ENCODE measurements around the gene SLC34A3. TPM values are rescaled to one million over a fixed set of nuclear protein-coding genes. Genes with fewer than 3 reads are reported as not detected.
A peak's percentile ranks its signal among the peaks of the same experiment; 100 is the strongest.
"Not testable (repeated sequence)": the region's sequence is repeated elsewhere in the genome, so short reads cannot be mapped to it uniquely, and the experiment has no call there.

SLC34A3 gene
- polyA plus RNA-seq, 2 of the 4 experiments (the other 2 are of a cell fraction): 0.05 TPM; not detected in 1

DNA sequence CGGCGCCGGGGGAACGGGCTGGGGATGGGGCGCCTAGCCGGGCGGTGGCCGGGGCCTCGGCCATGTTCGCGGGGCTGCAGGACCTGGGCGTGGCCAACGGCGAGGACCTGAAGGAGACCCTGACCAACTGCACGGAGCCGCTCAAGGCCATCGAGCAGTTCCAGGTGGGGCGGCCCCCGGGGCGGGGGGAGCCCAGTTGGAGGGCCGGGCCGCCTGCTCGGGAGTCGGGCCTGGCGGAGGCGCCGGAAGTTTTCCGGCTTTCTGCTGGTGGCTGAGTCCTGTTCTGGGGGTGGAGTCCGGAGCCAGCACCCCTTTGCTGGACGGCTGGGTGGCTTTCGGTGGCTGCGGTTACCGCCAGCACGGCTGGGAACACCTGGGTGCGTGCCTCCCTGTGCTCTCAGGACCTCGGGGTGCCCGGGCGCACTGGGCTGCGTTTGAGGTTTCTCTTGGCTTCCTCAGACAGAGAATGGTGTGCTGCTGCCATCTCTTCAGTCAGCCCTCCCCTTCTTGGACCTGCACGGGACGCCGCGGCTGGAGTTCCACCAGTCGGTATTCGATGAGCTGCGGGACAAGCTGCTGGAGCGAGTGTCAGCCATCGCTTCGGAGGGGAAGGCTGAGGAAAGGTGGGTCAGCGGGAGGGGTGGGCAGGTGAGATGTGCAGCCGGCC is 24.9 kb downstream of the SLC34A3 start:
- FAIRE-seq: no peak
- TF ChIP-seq, protein P1, sequence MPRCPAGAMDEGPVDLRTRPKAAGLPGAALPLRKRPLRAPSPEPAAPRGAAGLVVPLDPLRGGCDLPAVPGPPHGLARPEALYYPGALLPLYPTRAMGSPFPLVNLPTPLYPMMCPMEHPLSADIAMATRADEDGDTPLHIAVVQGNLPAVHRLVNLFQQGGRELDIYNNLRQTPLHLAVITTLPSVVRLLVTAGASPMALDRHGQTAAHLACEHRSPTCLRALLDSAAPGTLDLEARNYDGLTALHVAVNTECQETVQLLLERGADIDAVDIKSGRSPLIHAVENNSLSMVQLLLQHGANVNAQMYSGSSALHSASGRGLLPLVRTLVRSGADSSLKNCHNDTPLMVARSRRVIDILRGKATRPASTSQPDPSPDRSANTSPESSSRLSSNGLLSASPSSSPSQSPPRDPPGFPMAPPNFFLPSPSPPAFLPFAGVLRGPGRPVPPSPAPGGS (IDR thresholded peaks at IDR 0.05): no peak
- TF ChIP-seq KDM5A (IDR thresholded peaks at IDR 0.05) (peak; percentile 60; the same call in 1 of the 2 replicates), JUN (IDR thresholded peaks at IDR 0.05) (peak in 1 of 2 experiments; percentile 14; a peak in 2 of 5 replicates)

DNA sequence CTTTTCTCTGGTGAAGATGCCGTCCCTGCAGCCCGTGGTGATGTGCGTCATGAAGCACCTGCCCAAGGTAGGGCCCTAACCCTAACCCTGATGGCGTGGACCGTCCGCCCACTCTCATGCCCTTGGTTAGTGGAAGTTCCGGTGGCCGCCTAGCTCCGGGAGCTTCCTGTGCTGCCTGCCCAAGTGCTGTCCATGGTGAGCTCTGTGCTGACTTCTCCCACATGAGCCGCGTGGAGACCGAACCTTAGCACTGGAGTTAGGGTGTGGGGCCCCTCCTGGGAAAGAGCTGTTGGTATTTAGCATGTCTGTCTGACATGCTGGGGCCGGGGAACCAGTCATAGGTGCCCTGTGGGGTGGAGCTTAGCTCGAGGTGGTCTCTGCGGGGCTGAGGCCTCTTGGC is 25.7 kb downstream of the SLC34A3 start:
- FAIRE-seq (no peak), ATAC-seq (no peak), DNase-seq (ENCODE audit: low read depth in 1 of 2, low spot score in 1 of 2) (no peak)
- whole genome bisulfite sequencing (ENCODE audit: missing lambda C conversion rate): 89% methylated on average over 14 of the region's 15 CpGs
- CTCF ChIA-PET: interaction anchor here (0.6 to 17.1 kb wide), 7 partner anchors 10 to 137 kb away, joined by 3 to 236 read pairs (median 4); partner anchors contain the start of genes NRARP, TOR4A and TUBB4B
- Histone ChIP-seq H3K9me3 (no peaks in the 10 kb centered on the region), H3K4me1 (peaks cover 20% of the 10 kb centered on the region), H3K4me2 (peak overlapping the region; percentile 100), H3K4me3 (peak overlapping the region; percentile 93), H3K27ac (peak overlapping the region; percentile 90 to 98; a peak in 4 of 6 replicates)
- TF ChIP-seq ZSCAN20 (CRISPR knock-in tag; IDR thresholded peaks at IDR 0.05) (no peak), MAZ (IDR thresholded peaks at IDR 0.05; ENCODE audit: borderline replicate concordance, low read depth, low read length) (no peak), CHD2 (IDR thresholded peaks at IDR 0.05; ENCODE audit: low read length, partially characterized antibody) (no peak), HOXB5 (CRISPR knock-in tag; IDR thresholded peaks at IDR 0.05) (no peak), BHLHE40 (IDR thresholded peaks at IDR 0.05; ENCODE audit: low read depth, low read length) (no peak), KDM5A (IDR thresholded peaks at IDR 0.05) (no peak)
- TF ChIP-seq, protein P2, sequence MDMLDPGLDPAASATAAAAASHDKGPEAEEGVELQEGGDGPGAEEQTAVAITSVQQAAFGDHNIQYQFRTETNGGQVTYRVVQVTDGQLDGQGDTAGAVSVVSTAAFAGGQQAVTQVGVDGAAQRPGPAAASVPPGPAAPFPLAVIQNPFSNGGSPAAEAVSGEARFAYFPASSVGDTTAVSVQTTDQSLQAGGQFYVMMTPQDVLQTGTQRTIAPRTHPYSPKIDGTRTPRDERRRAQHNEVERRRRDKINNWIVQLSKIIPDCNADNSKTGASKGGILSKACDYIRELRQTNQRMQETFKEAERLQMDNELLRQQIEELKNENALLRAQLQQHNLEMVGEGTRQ (IDR thresholded peaks at IDR 0.05): no peak
- POLR2A ChIA-PET: interaction anchor here (0.8 to 4.7 kb wide), 5 partner anchors 11 to 127 kb away, joined by 3 to 97 read pairs (median 3); partner anchors contain the start of gene TUBB4B

More for the DNA sequence above, 24.9 kb downstream of the SLC34A3 start:
- Histone ChIP-seq H3K4me2 (peak overlapping the region; percentile 100), H3K4me3 (peak overlapping the region; percentile 93), H3K27ac (peak overlapping the region; percentile 90 to 98), H3K4me1 (peaks cover 20% of the 10 kb centered on the region), H3K9me3 (no peaks in the 10 kb centered on the region)
- WGBS (ENCODE audit: missing lambda C conversion rate): 8% methylated on average over 20 of the region's 51 CpGs
- POLR2A ChIA-PET: interaction anchor here (1.0 to 4.7 kb wide), 4 partner anchors 10 to 126 kb away, joined by 3 to 97 read pairs (median 4); partner anchors contain the start of gene TUBB4B
- CTCF ChIA-PET: interaction anchor here (1.1 to 17.1 kb wide), 9 partner anchors 11 to 119 kb away, joined by 3 to 236 read pairs (median 4); partner anchors contain the start of genes NRARP, RNF224 and TUBB4B
- ATAC-seq: peak; percentile 60 to 65
- DNase-seq (ENCODE audit: low read depth in 1 of 2, low spot score in 1 of 2): peak in 1 of 2 experiments; percentile 43

DNA sequence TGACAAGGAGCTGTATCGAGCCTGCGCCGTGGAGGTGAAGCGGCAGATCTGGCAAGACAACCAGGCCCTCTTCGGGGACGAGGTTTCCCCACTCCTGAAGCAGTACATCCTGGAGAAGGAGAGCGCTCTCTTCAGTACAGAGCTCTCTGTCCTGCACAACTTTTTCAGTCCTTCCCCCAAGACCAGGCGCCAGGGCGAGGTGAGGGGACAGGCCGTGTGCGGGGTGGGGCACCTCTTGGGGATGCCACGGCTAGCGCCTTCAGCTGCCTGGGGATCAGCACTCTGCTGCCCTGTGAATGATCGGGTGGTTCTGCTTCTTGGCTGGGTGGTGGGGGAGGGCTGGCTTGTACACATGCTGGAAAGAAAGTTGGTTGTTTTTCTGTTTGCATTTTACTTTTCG is 26.2 kb downstream of the SLC34A3 start:
- FAIRE-seq (no peak), ATAC-seq (no peak), DNase-seq (ENCODE audit: low read depth in 1 of 2, low spot score in 1 of 2) (no peak)
- TF ChIP-seq, protein P3, sequence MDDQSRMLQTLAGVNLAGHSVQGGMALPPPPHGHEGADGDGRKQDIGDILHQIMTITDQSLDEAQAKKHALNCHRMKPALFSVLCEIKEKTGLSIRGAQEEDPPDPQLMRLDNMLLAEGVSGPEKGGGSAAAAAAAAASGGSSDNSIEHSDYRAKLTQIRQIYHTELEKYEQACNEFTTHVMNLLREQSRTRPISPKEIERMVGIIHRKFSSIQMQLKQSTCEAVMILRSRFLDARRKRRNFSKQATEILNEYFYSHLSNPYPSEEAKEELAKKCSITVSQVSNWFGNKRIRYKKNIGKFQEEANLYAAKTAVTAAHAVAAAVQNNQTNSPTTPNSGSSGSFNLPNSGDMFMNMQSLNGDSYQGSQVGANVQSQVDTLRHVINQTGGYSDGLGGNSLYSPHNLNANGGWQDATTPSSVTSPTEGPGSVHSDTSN (IDR thresholded peaks at IDR 0.05): no peak
- Histone ChIP-seq H3K4me2 (peak overlapping the region; percentile 100), H3K9me3 (no peaks in the 10 kb centered on the region), H3K4me3 (no peak overlapping the region; the same call in 2 of the 3 replicates), H3K4me1 (peaks cover 20% of the 10 kb centered on the region), H3K27ac (no peak overlapping the region)
- POLR2A ChIA-PET: interaction anchor here (0.8 to 4.7 kb wide), 5 partner anchors 11 to 127 kb away, joined by 3 to 97 read pairs (median 3); partner anchors contain the start of gene TUBB4B
- 88% methylated on average over 13 of the region's 15 CpGs for WGBS (ENCODE audit: missing lambda C conversion rate)
- CTCF ChIA-PET: interaction anchor here (1.0 to 17.1 kb wide), 7 partner anchors 9 to 45 kb away, joined by 3 to 236 read pairs (median 4); partner anchors contain the start of genes NRARP, TOR4A and TUBB4B

DNA sequence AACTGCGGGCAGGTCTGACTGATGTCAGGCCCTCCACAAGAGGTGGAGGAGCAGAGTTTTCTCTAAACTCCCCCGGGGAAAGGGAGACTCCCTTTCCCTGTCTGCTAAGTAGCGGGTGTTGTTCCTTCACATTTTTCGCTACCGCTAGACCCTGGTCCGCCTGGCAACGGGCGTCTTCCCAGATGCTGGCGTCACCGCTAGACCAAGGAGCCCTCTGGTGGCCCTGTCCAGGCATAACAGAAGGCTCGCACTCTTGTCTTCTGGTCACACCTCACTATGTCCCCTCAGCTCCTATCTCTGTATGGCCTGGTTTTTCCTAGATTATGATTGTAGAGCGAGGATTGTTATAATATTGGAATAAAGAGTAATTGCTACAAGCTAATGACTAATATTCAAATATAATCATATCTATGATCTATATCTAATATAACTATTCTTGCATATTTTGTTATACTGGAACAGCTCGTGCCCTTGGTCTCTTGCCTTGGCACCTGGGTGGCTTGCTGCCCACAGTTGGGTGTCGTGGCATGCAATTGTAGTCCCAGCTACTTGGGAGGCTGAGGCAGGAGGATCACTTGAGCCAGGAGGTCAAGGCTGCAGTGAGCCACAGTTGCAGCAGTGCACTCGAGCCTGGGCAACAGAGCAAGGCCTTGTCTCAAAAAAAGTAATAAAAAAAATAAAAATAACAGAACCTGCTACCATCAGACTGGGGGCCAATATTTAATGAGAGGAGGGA is 31.6 kb downstream of the SLC34A3 start:
- H3K27ac ChIP-seq, H3K4me2 ChIP-seq, FAIRE-seq, H3K4me3 ChIP-seq, H3K9me3 ChIP-seq, H3K4me1 ChIP-seq: not testable (repeated sequence)
- DNase-seq (ENCODE audit: low read depth in 1 of 2, low spot score in 1 of 2) (peak in 1 of 2 experiments; percentile 51), ATAC-seq (peak in 1 of 2 experiments; percentile 64; a peak in 3 of 6 replicates)
- 0 out of 3 replicates have a peak, but pooled peaks have one; percentile 18 for TF ChIP-seq SMC3 (IDR thresholded peaks at IDR 0.05)
- TF ChIP-seq, protein P4, sequence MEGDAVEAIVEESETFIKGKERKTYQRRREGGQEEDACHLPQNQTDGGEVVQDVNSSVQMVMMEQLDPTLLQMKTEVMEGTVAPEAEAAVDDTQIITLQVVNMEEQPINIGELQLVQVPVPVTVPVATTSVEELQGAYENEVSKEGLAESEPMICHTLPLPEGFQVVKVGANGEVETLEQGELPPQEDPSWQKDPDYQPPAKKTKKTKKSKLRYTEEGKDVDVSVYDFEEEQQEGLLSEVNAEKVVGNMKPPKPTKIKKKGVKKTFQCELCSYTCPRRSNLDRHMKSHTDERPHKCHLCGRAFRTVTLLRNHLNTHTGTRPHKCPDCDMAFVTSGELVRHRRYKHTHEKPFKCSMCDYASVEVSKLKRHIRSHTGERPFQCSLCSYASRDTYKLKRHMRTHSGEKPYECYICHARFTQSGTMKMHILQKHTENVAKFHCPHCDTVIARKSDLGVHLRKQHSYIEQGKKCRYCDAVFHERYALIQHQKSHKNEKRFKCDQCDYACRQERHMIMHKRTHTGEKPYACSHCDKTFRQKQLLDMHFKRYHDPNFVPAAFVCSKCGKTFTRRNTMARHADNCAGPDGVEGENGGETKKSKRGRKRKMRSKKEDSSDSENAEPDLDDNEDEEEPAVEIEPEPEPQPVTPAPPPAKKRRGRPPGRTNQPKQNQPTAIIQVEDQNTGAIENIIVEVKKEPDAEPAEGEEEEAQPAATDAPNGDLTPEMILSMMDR (IDR thresholded peaks at IDR 0.05): peak; percentile 32
- TF ChIP-seq RFX5 (IDR thresholded peaks at IDR 0.05): peak; percentile 53; the same call in 1 of the 2 replicates
- peak in 1 of 2 experiments; percentile 31; a peak in 2 of 5 replicates for TF ChIP-seq RAD21 (conservative IDR thresholded peaks at IDR 0.05 in 1 of 2, IDR thresholded peaks at IDR 0.05 in 1 of 2)
- WGBS (ENCODE audit: missing lambda C conversion rate): 25% methylated on average over 15 of the region's 15 CpGs
- ChIA-PET CTCF (interaction anchor here (1.0 to 17.1 kb wide), 5 partner anchors 11 to 36 kb away, joined by 3 to 236 read pairs (median 9); partner anchors contain the start of genes RNF224, STPG3 and TUBB4B), POLR2A (interaction anchor here (1.0 kb wide), 1 partner anchor 22 kb away, joined by 4 read pairs; no protein-coding TSS in a partner anchor)
